K562 (cell line): Measurements from ENCODE around the gene MAD1L1. TPM values are rescaled to one million over a fixed set of nuclear protein-coding genes. Genes with fewer than 3 reads are reported as not detected.

Experiments used
- GABPA ChIP-seq: fragments of 200-800 bp; sonication (Bioruptor generic); conservative IDR thresholded peaks from 2 replicates; pipeline ENCODE4 v1.6.1; 2016; ENCODE audit warnings: low read depth, missing genetic modification characterization, missing compliant biosample characterization
- L3MBTL2 ChIP-seq: fragments of 450-650 bp; IDR thresholded peaks from 2 replicates; pipeline ENCODE4 v1.6.1; 2016; ENCODE audit warnings: mild to moderate bottlenecking, moderate library complexity
- RHOXF2B ChIP-seq: fragments of 250-450 bp; sonication (Bioruptor Pico); conservative IDR thresholded peaks from 2 replicates; pipeline ENCODE4 v1.5.1; 2021
- polyA plus RNA-seq, 8 experiments: library from polyadenylated mRNA; depleted of rRNA in 4 of 8; stranded (reverse) in 5 of 8; unstranded in 3 of 8; fragments of >200 nt; fragmentation: Nextera tagmentation in 2 of 8; fragmentation: Illumina TruSeq in 1 of 8; extraction: Ambion mirVana in 2 of 8; extraction: Trizol in 1 of 8; gene quantifications; 2 replicates each; pipeline versions ENCODE4 v1.2.1 to v1.2.3, GENCODE V29; 2011 to 2014; ENCODE audit warnings: inconsistent platforms in 1 of 8, missing spikeins in 1 of 8
- total RNA-seq, 7 experiments: library from RNA; depleted of rRNA in 6 of 7; stranded (reverse); fragments of >200 nt in 6 of 7; fragmentation: Illumina TruSeq in 2 of 7; extraction: Trizol in 2 of 7; gene quantifications; 2 replicates each; pipeline versions ENCODE4 v1.2.1 to v1.2.3, GENCODE V29; 2011 to 2021; ENCODE audit warnings: low replicate concordance in 1 of 7
- TF ChIP-seq, protein P1 (sequence below): sonication (generic); formaldehyde crosslinking; IDR thresholded peaks from 2 replicates; pipeline ENCODE4 v1.8.1; 2023; ENCODE audit warnings: missing genetic modification reagents, mild to moderate bottlenecking, borderline replicate concordance
- TF ChIP-seq, protein P2 (sequence below): fragments of 250-450 bp; sonication (Bioruptor Pico); IDR thresholded peaks from 2 replicates; pipeline ENCODE4 v1.4.0; 2020; ENCODE audit warnings: mild to moderate bottlenecking, moderate library complexity, borderline replicate concordance

The MAD1L1 gene
- total and polyA plus RNA-seq, 9 of the 15 experiments (the other 6 are each of a cell fraction or from before 2014, with no cell fraction given): 1.7 to 89.7 (median 18.0) TPM

DNA sequence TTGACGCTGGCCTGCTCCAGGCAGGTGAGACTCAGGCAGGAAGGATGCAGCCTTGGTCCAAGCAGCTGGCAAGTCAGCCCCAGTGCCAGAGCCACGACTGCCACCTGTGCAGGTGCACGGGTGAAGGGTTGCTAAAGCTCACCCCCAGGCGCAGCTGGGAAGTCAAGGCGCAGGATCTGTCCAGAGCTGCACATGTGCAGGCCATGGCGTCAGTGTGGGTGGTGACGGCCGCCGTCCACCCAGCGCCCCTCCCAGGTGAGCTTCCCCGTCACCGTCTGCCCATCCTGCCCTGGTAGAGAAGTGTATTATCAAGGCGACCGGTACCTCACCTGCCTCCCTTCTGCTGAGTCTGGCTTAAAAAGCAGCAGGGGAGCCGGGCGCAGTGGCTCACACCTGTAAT, 110.1 kb downstream of the MAD1L1 start (continued):
- TF ChIP-seq, protein P1, sequence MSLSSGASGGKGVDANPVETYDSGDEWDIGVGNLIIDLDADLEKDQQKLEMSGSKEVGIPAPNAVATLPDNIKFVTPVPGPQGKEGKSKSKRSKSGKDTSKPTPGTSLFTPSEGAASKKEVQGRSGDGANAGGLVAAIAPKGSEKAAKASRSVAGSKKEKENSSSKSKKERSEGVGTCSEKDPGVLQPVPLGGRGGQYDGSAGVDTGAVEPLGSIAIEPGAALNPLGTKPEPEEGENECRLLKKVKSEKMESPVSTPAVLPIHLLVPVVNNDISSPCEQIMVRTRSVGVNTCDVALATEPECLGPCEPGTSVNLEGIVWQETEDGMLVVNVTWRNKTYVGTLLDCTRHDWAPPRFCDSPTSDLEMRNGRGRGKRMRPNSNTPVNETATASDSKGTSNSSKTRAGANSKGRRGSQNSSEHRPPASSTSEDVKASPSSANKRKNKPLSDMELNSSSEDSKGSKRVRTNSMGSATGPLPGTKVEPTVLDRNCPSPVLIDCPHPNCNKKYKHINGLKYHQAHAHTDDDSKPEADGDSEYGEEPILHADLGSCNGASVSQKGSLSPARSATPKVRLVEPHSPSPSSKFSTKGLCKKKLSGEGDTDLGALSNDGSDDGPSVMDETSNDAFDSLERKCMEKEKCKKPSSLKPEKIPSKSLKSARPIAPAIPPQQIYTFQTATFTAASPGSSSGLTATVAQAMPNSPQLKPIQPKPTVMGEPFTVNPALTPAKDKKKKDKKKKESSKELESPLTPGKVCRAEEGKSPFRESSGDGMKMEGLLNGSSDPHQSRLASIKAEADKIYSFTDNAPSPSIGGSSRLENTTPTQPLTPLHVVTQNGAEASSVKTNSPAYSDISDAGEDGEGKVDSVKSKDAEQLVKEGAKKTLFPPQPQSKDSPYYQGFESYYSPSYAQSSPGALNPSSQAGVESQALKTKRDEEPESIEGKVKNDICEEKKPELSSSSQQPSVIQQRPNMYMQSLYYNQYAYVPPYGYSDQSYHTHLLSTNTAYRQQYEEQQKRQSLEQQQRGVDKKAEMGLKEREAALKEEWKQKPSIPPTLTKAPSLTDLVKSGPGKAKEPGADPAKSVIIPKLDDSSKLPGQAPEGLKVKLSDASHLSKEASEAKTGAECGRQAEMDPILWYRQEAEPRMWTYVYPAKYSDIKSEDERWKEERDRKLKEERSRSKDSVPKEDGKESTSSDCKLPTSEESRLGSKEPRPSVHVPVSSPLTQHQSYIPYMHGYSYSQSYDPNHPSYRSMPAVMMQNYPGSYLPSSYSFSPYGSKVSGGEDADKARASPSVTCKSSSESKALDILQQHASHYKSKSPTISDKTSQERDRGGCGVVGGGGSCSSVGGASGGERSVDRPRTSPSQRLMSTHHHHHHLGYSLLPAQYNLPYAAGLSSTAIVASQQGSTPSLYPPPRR (CRISPR knock-in tag): no peak
- TF ChIP-seq L3MBTL2: no peak
- TF ChIP-seq, protein P2, sequence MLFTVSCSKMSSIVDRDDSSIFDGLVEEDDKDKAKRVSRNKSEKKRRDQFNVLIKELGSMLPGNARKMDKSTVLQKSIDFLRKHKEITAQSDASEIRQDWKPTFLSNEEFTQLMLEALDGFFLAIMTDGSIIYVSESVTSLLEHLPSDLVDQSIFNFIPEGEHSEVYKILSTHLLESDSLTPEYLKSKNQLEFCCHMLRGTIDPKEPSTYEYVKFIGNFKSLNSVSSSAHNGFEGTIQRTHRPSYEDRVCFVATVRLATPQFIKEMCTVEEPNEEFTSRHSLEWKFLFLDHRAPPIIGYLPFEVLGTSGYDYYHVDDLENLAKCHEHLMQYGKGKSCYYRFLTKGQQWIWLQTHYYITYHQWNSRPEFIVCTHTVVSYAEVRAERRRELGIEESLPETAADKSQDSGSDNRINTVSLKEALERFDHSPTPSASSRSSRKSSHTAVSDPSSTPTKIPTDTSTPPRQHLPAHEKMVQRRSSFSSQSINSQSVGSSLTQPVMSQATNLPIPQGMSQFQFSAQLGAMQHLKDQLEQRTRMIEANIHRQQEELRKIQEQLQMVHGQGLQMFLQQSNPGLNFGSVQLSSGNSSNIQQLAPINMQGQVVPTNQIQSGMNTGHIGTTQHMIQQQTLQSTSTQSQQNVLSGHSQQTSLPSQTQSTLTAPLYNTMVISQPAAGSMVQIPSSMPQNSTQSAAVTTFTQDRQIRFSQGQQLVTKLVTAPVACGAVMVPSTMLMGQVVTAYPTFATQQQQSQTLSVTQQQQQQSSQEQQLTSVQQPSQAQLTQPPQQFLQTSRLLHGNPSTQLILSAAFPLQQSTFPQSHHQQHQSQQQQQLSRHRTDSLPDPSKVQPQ: no peak
- no peak for TF ChIP-seq RHOXF2B (CRISPR knock-in tag)
- TF ChIP-seq GABPA (tag): no peak
